NB4 (cell line): ENCODE results near the gene SMAD3.

Experiments
- DNase-seq: peaks from one replicate; pipeline ENCODE4 v3.0.0; 2010; ENCODE audit warnings: low read depth
- H3K4me3 ChIP-seq: one replicate; pipeline ENCODE4 v1.5.1; 2011; ENCODE audit warnings: mild to moderate bottlenecking, low read depth, low read length, moderate library complexity
- CTCF ChIP-seq: IDR thresholded peaks from one replicate; pipeline ENCODE4 v1.5.1; 2012; ENCODE audit warnings: low read depth, low read length
- MAX ChIP-seq: IDR thresholded peaks from 2 replicates; pipeline ENCODE4 v1.6.1; 2011; ENCODE audit warnings: low read depth, low read length
- MYC ChIP-seq: IDR thresholded peaks from 2 replicates; pipeline ENCODE4 v1.6.1; 2011; ENCODE audit warnings: low read depth, low read length
- POLR2A ChIP-seq: IDR thresholded peaks from 2 replicates; pipeline ENCODE4 v1.6.1; 2011; ENCODE audit warnings: mild to moderate bottlenecking; ENCODE audit not compliant: insufficient read length; ENCODE audit errors: extremely low read depth

Gene SMAD3

GRCh38 chr15:67110958-67111864 is 45.8 kb downstream of the SMAD3 start:
- no peak overlapping the region for H3K4me3 ChIP-seq
- TF ChIP-seq CTCF (no peak), MYC (no peak), MAX (no peak), POLR2A (no peak)

GRCh38 chr15:67114046-67114445 is 48.6 kb downstream of the SMAD3 start:
- no peak overlapping the region for H3K4me3 ChIP-seq
- no peak for DNase-seq
- no peak for TF ChIP-seq MAX
- TF ChIP-seq POLR2A: no peak

More at GRCh38 chr15:67110958-67111864, 45.8 kb downstream of the SMAD3 start:
- DNase-seq: no peak

- no peak for DNase-seq
- no peak overlapping the region for H3K4me3 ChIP-seq
- TF ChIP-seq CTCF (no peak), MAX (no peak), MYC (no peak), POLR2A (no peak)
Measured at GRCh38 chr15:67114846-67115585, 49.6 kb downstream of the SMAD3 start.

- TF ChIP-seq CTCF (no peak), POLR2A (no peak), MAX (no peak), MYC (no peak)
- H3K4me3 ChIP-seq: no peak overlapping the region
- no peak for DNase-seq
Measured at GRCh38 chr15:67115586-67115969, 50.2 kb downstream of the SMAD3 start.

- DNase-seq: no peak
- no peak overlapping the region for H3K4me3 ChIP-seq
- no peak for TF ChIP-seq CTCF
- no peak for TF ChIP-seq MYC
- TF ChIP-seq POLR2A: no peak
- no peak for TF ChIP-seq MAX
Measured at GRCh38 chr15:67116742-67117141, 51.3 kb downstream of the SMAD3 start.

- H3K4me3 ChIP-seq: no peak overlapping the region
- no peak for DNase-seq
- TF ChIP-seq MAX (no peak), MYC (no peak), POLR2A (no peak), CTCF (no peak)
Measured at GRCh38 chr15:67117370-67117769, 52.0 kb downstream of the SMAD3 start.
